ENCODE data around the gene ZNF605.
"Not testable (repeated sequence)": the region's sequence is repeated elsewhere in the genome, so short reads cannot be mapped to it uniquely, and the experiment has no call there.

DNA sequence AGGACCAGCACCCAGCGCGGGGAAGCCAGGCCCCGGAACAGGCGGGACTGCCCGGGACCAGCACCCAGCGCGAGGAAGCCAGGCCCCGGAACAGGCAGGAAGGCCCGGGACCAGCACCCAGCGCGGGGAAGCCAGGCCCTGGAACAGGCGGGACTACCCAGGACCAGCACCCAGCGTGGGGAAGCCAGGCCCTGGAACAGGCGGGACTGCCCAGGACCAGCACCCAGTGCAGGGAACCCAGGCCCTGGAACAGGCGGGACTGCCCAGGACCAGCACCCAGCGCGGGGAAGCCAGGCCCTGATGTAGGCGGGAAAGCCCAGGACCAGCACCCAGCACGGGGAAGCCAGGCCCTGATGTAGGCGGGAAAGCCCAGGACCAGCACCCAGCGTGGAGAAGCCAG, 81.5 kb downstream of the ZNF605 start:
- TF ChIP-seq CTCF (IDR thresholded peaks at IDR 0.05); EP300 (IDR thresholded peaks at IDR 0.05; ENCODE audit: low read depth): not testable (repeated sequence)
